Keratinocyte (primary cell): ENCODE data around the gene ADIPOR2.

Source experiments
- EZH2 ChIP-seq: IDR thresholded peaks from one replicate; pipeline ENCODE4 v1.6.1; 2012; ENCODE audit warnings: inconsistent platforms, mild to moderate bottlenecking, low read length, moderate library complexity
- TF ChIP-seq, protein P1 (sequence below), 3 experiments: IDR thresholded peaks in 1 of 3; conservative IDR thresholded peaks in 1 of 3; optimal IDR thresholded peaks in 1 of 3; 2 replicates in 2 of 3; 3 replicates in 1 of 3; pipeline versions ENCODE3 to v1.5.1; 2011; ENCODE audit warnings: low read length in 3 of 3, mild to moderate bottlenecking in 3 of 3, moderate library complexity in 2 of 3, control low read depth in 1 of 3, inconsistent platforms in 1 of 3; ENCODE audit not compliant: insufficient read depth in 2 of 3; ENCODE audit errors: extremely low read depth in 1 of 3

- TF ChIP-seq, protein P1, sequence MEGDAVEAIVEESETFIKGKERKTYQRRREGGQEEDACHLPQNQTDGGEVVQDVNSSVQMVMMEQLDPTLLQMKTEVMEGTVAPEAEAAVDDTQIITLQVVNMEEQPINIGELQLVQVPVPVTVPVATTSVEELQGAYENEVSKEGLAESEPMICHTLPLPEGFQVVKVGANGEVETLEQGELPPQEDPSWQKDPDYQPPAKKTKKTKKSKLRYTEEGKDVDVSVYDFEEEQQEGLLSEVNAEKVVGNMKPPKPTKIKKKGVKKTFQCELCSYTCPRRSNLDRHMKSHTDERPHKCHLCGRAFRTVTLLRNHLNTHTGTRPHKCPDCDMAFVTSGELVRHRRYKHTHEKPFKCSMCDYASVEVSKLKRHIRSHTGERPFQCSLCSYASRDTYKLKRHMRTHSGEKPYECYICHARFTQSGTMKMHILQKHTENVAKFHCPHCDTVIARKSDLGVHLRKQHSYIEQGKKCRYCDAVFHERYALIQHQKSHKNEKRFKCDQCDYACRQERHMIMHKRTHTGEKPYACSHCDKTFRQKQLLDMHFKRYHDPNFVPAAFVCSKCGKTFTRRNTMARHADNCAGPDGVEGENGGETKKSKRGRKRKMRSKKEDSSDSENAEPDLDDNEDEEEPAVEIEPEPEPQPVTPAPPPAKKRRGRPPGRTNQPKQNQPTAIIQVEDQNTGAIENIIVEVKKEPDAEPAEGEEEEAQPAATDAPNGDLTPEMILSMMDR (optimal IDR thresholded peaks at IDR 0.05 in 1 of 3, IDR thresholded peaks at IDR 0.05 in 1 of 3, conservative IDR thresholded peaks at IDR 0.05 in 1 of 3; ENCODE audit: extremely low read depth in 1 of 3, insufficient read depth in 2 of 3, low read length in 3 of 3) = no peak
- TF ChIP-seq EZH2 = no peak
These were observed 26.0 kb downstream of the ADIPOR2 start for GRCh38 chr12:1716911-1717310.
